Activated CD4-positive, alpha-beta T cell treated with anti-CD3 and anti-CD28 coated beads, Interleukin-10, Interleukin-2, amounts not matched to agents 100 ng/mL and 50 ng/mL, durations not matched to agents 16 hours and 8 hours (primary cell): ENCODE measurements around the gene RPL9.
"Not testable (repeated sequence)": the region's sequence is repeated elsewhere in the genome, so short reads cannot be mapped to it uniquely, and the experiment has no call there.

Source experiments
- DNase-seq: peaks from one replicate; pipeline ENCODE4 v3.0.0-alpha.2; 2020

Gene RPL9

GRCh38 chr4:39464886-39465501 is 6.3 kb upstream of the RPL9 start:
- DNase-seq = peak; percentile 59

GRCh38 chr4:39458161-39458504 is 589 bp downstream of the RPL9 start:
- not testable (repeated sequence) for DNase-seq

- no peak for DNase-seq
Measured at GRCh38 chr4:39456946-39457763, 1.6 kb downstream of the RPL9 start.

- no peak for DNase-seq
Measured at GRCh38 chr4:39455486-39455885, 3.2 kb downstream of the RPL9 start.

- no peak for DNase-seq
Measured at GRCh38 chr4:39453738-39454137, 5.0 kb downstream of the RPL9 start.

- DNase-seq = no peak
Measured at GRCh38 chr4:39452860-39453587, 5.7 kb downstream of the RPL9 start.

GRCh38 chr4:39452153-39452859 is 6.4 kb downstream of the RPL9 start:
- no peak for DNase-seq

- DNase-seq = no peak
Measured at GRCh38 chr4:39451423-39452023, 7.2 kb downstream of the RPL9 start.

- no peak for DNase-seq
Measured at GRCh38 chr4:39450618-39451017, 8.1 kb downstream of the RPL9 start.

- DNase-seq = peak; percentile 45
Measured at GRCh38 chr4:39446842-39447573, 11.7 kb downstream of the RPL9 start.

GRCh38 chr4:39446483-39446841 is 12.3 kb downstream of the RPL9 start:
- no peak for DNase-seq

- peak; percentile 68 for DNase-seq
Measured at GRCh38 chr4:39442998-39443397, 15.7 kb downstream of the RPL9 start.

- peak; percentile 23 for DNase-seq
Measured at GRCh38 chr4:39441593-39441992, 17.1 kb downstream of the RPL9 start.

- DNase-seq = no peak
Measured at GRCh38 chr4:39435659-39436563, 22.8 kb downstream of the RPL9 start.

GRCh38 chr4:39433878-39434492 is 24.7 kb downstream of the RPL9 start:
- DNase-seq = no peak

- DNase-seq = no peak
Measured at GRCh38 chr4:39429476-39430334, 29.0 kb downstream of the RPL9 start.

- no peak for DNase-seq
Measured at GRCh38 chr4:39427520-39428114, 31.1 kb downstream of the RPL9 start.

- no peak for DNase-seq
Measured at GRCh38 chr4:39426728-39427127, 32.0 kb downstream of the RPL9 start.

- not testable (repeated sequence) for DNase-seq
Measured at GRCh38 chr4:39425297-39425696, 33.4 kb downstream of the RPL9 start.
